HG02763 (cell line): Measurements from ENCODE around the gene MGST3.
"Not testable (repeated sequence)": the region's sequence is repeated elsewhere in the genome, so short reads cannot be mapped to it uniquely, and the experiment has no call there.

Experiments
- ATAC-seq: cut with Tn5 transposase; IDR thresholded peaks from one replicate; pipeline ENCODE4 v1.9.1; 2021; ENCODE audit warnings: mild to moderate bottlenecking, moderate library complexity; ENCODE audit not compliant: unreplicated experiment

Gene MGST3

GRCh38 chr1:165648919-165649572 lies 18.0 kb downstream of the MGST3 start:
- no peak for ATAC-seq

GRCh38 chr1:165650981-165651625 lies 20.1 kb downstream of the MGST3 start:
- ATAC-seq = no peak

- ATAC-seq = not testable (repeated sequence)
Observed at GRCh38 chr1:165658766-165659580, 27.9 kb downstream of the MGST3 start.

- no peak for ATAC-seq
Observed at GRCh38 chr1:165659581-165659895, 28.5 kb downstream of the MGST3 start.

GRCh38 chr1:165661703-165662102 lies 30.7 kb downstream of the MGST3 start:
- ATAC-seq = no peak

GRCh38 chr1:165662186-165662585 lies 31.2 kb downstream of the MGST3 start:
- no peak for ATAC-seq

- no peak for ATAC-seq
Observed at GRCh38 chr1:165666152-165666825, 35.3 kb downstream of the MGST3 start.

- no peak for ATAC-seq
Observed at GRCh38 chr1:165668184-165668583, 37.1 kb downstream of the MGST3 start.

GRCh38 chr1:165671526-165671925 lies 40.5 kb downstream of the MGST3 start:
- no peak for ATAC-seq

- ATAC-seq = no peak
Observed at GRCh38 chr1:165674599-165674998, 43.6 kb downstream of the MGST3 start.

- no peak for ATAC-seq
Observed at GRCh38 chr1:165675794-165676193, 44.8 kb downstream of the MGST3 start.

- no peak for ATAC-seq
Observed at GRCh38 chr1:165678509-165678908, 47.5 kb downstream of the MGST3 start.

GRCh38 chr1:165679282-165680036 lies 48.4 kb downstream of the MGST3 start:
- ATAC-seq = no peak

GRCh38 chr1:165680303-165680702 lies 49.3 kb downstream of the MGST3 start:
- no peak for ATAC-seq

GRCh38 chr1:165680773-165681172 lies 49.7 kb downstream of the MGST3 start:
- not testable (repeated sequence) for ATAC-seq

GRCh38 chr1:165683848-165684485 lies 52.9 kb downstream of the MGST3 start:
- no peak for ATAC-seq

- no peak for ATAC-seq
Observed at GRCh38 chr1:165686121-165686970, 55.3 kb downstream of the MGST3 start.

GRCh38 chr1:165686971-165687433 lies 56.0 kb downstream of the MGST3 start:
- no peak for ATAC-seq

GRCh38 chr1:165688046-165688445 lies 57.0 kb downstream of the MGST3 start:
- ATAC-seq = no peak
